ENCODE results near the gene CARD9.

The CARD9 gene

GRCh38 chr9:136361047-136361753, 12.3 kb downstream of the CARD9 start:
- in situ Hi-C loops (cut with HindIII; ENCODE audit: low sequenced_read_pairs): loop anchor here (10.0 kb wide), 1 partner anchor 86 kb away; no protein-coding TSS in a partner anchor
- TF ChIP-seq, protein P1, sequence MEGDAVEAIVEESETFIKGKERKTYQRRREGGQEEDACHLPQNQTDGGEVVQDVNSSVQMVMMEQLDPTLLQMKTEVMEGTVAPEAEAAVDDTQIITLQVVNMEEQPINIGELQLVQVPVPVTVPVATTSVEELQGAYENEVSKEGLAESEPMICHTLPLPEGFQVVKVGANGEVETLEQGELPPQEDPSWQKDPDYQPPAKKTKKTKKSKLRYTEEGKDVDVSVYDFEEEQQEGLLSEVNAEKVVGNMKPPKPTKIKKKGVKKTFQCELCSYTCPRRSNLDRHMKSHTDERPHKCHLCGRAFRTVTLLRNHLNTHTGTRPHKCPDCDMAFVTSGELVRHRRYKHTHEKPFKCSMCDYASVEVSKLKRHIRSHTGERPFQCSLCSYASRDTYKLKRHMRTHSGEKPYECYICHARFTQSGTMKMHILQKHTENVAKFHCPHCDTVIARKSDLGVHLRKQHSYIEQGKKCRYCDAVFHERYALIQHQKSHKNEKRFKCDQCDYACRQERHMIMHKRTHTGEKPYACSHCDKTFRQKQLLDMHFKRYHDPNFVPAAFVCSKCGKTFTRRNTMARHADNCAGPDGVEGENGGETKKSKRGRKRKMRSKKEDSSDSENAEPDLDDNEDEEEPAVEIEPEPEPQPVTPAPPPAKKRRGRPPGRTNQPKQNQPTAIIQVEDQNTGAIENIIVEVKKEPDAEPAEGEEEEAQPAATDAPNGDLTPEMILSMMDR (IDR thresholded peaks at IDR 0.05; ENCODE audit: low read depth, low read length, missing control alignments): no peak
- H3K4me3 ChIP-seq (ENCODE audit: low read depth, low read length): no peak overlapping the region
- no peak for DNase-seq (ENCODE audit: low read depth)

DNA sequence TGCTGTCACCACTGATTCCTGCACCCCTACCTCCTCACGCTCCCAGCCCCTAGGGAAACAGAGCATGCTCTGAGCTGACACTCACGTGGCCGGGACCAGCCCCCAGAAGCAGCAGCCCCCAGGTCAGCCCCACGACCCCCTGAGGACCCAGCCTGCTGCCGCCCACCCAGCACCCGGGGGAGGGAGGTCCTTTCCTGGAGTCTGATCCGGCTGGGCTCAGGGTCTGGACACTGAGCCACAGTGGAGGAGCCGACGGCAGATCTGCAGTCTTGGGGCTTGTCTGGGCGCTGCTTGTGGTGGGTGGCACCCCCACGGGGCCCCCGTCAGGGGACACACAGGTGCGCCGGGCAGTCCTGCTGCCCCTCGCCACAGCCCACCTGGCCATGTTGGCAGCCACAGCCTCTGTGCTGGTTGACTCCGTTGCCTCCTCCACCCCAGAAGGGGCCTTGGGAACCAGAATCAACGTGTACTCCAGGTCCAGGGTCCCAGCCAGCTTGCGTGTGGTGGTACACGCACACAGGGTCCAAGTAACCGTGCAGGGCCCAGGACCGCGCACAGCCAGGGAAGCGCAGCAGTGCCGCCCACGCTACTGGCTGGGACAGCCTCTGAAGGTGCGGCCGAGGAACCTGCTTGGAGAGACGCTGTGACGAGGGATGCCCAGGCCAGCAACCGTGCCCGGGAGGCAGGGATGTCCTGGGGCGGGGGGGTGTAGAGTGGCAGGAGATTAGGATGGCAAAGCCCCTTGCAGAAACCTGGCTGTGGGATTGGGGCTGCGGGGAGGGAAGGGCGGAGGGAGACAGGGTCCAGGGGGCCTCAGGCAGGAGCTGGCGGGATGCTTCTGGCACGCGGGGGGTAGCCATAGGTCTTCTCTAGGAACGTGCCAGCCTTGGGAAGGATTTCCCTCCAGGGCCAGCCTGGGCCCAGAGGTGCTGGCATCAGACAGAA, 13.4 kb downstream of the CARD9 start:
- no peak for DNase-seq (ENCODE audit: low read depth)
- in situ Hi-C loops (cut with HindIII; ENCODE audit: low sequenced_read_pairs): loop anchor here (10.0 kb wide), 1 partner anchor 85 kb away; no protein-coding TSS in a partner anchor
- TF ChIP-seq, protein P1 (IDR thresholded peaks at IDR 0.05; ENCODE audit: low read depth, low read length, missing control alignments): no peak
- no peak overlapping the region for H3K4me3 ChIP-seq (ENCODE audit: low read depth, low read length)

DNA sequence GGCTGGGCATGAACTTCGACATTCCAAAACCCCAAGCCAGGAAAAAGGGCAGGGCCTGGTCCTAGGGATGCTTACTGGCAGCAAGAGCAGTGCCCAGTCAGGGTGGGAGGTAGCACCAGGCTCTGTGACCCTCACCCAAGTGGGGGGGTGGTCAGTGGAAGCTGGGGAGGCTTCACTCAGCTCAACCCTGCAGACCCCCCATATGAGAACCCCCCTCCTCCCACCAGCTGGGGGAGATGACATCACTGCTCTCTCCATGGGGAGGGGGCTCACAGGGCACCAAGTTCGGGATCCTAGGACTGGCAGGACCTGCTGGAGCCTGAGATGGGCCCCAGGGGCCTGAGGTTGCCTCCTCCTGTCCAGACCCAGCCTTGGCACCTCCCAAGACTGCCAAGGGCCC, 14.6 kb downstream of the CARD9 start:
- in situ Hi-C loops (cut with HindIII; ENCODE audit: low sequenced_read_pairs): no loop called here
- DNase-seq (ENCODE audit: low read depth): no peak
- TF ChIP-seq, protein P1 (IDR thresholded peaks at IDR 0.05; ENCODE audit: low read depth, low read length, missing control alignments): no peak
- no peak overlapping the region for H3K4me3 ChIP-seq (ENCODE audit: low read depth, low read length)

- H3K4me3 ChIP-seq (ENCODE audit: low read depth, low read length): no peak overlapping the region
- in situ Hi-C loops (cut with HindIII; ENCODE audit: low sequenced_read_pairs): no loop called here
- TF ChIP-seq, protein P1 (IDR thresholded peaks at IDR 0.05; ENCODE audit: low read depth, low read length, missing control alignments): no peak
- no peak for DNase-seq (ENCODE audit: low read depth)
These were observed 15.5 kb downstream of the CARD9 start for GRCh38 chr9:136358016-136358415.

DNA sequence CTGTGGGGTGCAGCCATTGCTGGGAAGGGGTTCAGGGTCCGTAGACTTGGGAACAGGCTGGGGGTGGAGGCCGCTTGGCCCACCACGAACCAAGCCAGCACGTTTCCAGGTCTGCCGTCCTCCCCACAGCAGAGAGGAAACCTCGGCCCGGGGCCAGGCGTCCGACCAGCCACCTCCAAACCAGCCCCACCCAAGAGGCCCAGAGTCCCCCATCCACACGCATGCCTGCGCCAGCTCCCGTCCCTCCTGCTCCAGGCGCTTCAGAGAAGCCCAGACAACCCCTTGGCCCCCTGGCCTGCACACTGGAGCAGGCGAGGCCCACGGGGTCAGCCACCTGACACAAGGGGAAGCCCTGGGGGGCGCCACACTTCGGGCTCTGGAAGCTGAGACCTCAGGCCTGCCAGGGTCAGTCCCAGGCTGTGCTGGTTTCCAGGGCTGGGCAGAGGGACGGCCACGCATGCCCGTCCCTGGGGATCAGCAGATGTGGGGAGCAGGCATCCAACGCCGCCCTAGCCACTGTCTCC, 16.2 kb downstream of the CARD9 start:
- TF ChIP-seq, protein P1 (IDR thresholded peaks at IDR 0.05; ENCODE audit: low read depth, low read length, missing control alignments): no peak
- DNase-seq (ENCODE audit: low read depth): no peak
- H3K4me3 ChIP-seq (ENCODE audit: low read depth, low read length): no peak overlapping the region

More for the DNA sequence above, 16.2 kb downstream of the CARD9 start:
- in situ Hi-C loops (cut with HindIII; ENCODE audit: low sequenced_read_pairs): no loop called here
